H7 (cell line): ENCODE data around the gene PISD. TPM values are rescaled to one million over a fixed set of nuclear protein-coding genes. Genes with fewer than 3 reads are reported as not detected.
"Not testable (repeated sequence)": the region's sequence is repeated elsewhere in the genome, so short reads cannot be mapped to it uniquely, and the experiment has no call there.

Experiments
- DNase-seq: peaks from one replicate; pipeline ENCODE4 v3.0.0; 2012
- H3K27me3 ChIP-seq: 2 replicates; pipeline ENCODE4 v1.6.0; 2011; ENCODE audit warnings: mild to moderate bottlenecking, low read length; ENCODE audit not compliant: control insufficient read depth, insufficient read depth
- H3K36me3 ChIP-seq: replicated peaks from 2 replicates; pipeline ENCODE4 v1.5.1; 2011; ENCODE audit warnings: low read length; ENCODE audit not compliant: control insufficient read depth, insufficient read depth
- H3K4me3 ChIP-seq: 2 replicates; pipeline ENCODE4 v1.5.1; 2011; ENCODE audit warnings: low read depth, mild to moderate bottlenecking, control low read depth, low read length, moderate library complexity; ENCODE audit not compliant: insufficient read depth
- total RNA-seq: library from RNA; depleted of rRNA; stranded (reverse); fragments of >200 nt; shearing (Covaris generic); gene quantifications from 2 replicates; pipeline ENCODE4 v1.2.3, GENCODE V29; 2014

The PISD gene
- total RNA-seq, 1 experiment from 2014 or later: 70.2 TPM

DNA sequence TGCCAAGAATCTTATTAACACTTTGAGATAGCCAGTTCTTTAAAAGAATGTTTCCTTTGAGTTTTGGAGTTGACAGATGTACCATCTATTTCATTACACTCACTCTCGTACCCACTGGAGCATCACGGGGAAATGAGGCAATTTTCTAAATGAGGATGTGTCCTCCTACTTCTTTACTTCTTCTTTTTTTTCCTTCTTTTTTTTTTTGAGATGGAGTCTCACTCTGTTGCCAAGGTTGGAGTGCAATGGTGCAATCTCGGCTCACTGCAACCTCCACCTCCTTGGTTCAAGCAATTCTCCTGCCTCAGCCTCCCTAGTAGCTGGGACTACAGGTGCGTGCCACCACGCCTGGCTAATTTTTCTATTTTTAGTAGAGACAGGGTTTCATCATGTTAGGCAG, 12.2 kb upstream of the PISD start:
- H3K27me3 ChIP-seq: not testable (repeated sequence)

DNA sequence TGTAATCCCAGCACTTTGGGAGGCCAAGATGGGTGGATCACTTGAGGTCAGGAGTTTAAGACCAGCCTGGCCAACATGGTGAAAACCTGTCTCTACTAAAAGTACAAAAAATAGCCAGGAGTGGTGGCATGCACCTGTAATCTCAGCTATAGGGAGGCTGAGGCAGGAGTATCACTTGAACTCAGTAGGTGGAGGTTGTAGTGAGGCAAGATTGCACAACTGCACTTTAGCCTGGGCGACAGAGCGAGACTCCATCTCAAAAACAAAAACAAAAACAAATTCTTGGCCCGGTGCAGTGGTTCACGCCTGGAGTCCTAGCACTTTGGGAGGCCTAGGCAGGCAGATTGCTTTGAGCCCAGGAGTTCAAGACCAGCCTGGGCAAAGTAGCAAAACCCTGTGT, 6.8 kb upstream of the PISD start:
- not testable (repeated sequence) for H3K27me3 ChIP-seq, DNase-seq, H3K36me3 ChIP-seq, H3K4me3 ChIP-seq

More for the DNA sequence above, 12.2 kb upstream of the PISD start:
- H3K36me3 ChIP-seq, DNase-seq, H3K4me3 ChIP-seq: not testable (repeated sequence)

GRCh38 chr22:31662668-31663037, 638 bp upstream of the PISD start:
- Histone ChIP-seq H3K36me3 (no peaks in the 10 kb centered on the region), H3K27me3 (no peaks in the 10 kb centered on the region), H3K4me3 (peak overlapping the region; percentile 79)
- DNase-seq: no peak

GRCh38 chr22:31660860-31661341, 1.1 kb downstream of the PISD start:
- H3K36me3 ChIP-seq, H3K27me3 ChIP-seq, DNase-seq: not testable (repeated sequence)
- peak overlapping the region; percentile 79 for H3K4me3 ChIP-seq

GRCh38 chr22:31659246-31659645, 2.8 kb downstream of the PISD start:
- Histone ChIP-seq H3K27me3 (no peaks in the 10 kb centered on the region), H3K4me3 (no peak overlapping the region), H3K36me3 (no peaks in the 10 kb centered on the region)
- DNase-seq: no peak

- Histone ChIP-seq H3K27me3 (no peaks in the 10 kb centered on the region), H3K4me3 (no peak overlapping the region), H3K36me3 (no peaks in the 10 kb centered on the region)
- DNase-seq: no peak
These were observed 7.6 kb downstream of the PISD start for GRCh38 chr22:31654408-31654807.

DNA sequence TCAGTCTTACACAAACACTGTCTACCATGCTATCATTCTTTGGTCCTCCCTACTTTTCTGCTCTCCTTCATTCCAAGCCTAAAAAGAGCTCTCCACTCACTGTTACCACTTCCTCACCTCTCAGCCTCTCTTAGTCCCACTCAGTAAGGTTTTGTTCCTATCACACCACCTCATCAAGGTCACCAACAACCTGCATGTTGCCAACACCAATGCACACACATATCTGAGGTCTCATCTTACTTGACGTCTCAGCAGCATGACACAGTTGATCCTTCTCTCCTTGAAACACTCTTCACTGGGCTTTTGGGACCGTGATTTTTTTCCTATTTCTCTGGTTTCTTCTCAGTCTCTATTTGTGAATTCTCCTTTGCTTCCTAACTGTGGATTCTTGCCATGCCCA, 8.1 kb downstream of the PISD start:
- Histone ChIP-seq H3K4me3 (no peak overlapping the region), H3K27me3 (no peaks in the 10 kb centered on the region), H3K36me3 (peaks cover 2% of the 10 kb centered on the region)
- no peak for DNase-seq

- Histone ChIP-seq H3K27me3 (no peaks in the 10 kb centered on the region), H3K4me3 (no peak overlapping the region), H3K36me3 (peaks cover 2% of the 10 kb centered on the region)
- DNase-seq: no peak
These were observed 8.9 kb downstream of the PISD start for GRCh38 chr22:31652911-31653684.

GRCh38 chr22:31652088-31652487, 9.9 kb downstream of the PISD start:
- H3K36me3 ChIP-seq: peaks cover 2% of the 10 kb centered on the region
- no peak for DNase-seq
- H3K4me3 ChIP-seq: no peak overlapping the region
- no peaks in the 10 kb centered on the region for H3K27me3 ChIP-seq

- Histone ChIP-seq H3K27me3 (no peaks in the 10 kb centered on the region), H3K4me3 (no peak overlapping the region), H3K36me3 (peaks cover 5% of the 10 kb centered on the region)
- DNase-seq: no peak
These were observed 10.4 kb downstream of the PISD start for GRCh38 chr22:31651664-31652063.

GRCh38 chr22:31650391-31650790, 11.6 kb downstream of the PISD start:
- DNase-seq: no peak
- H3K27me3 ChIP-seq: no peaks in the 10 kb centered on the region
- H3K4me3 ChIP-seq: no peak overlapping the region
- H3K36me3 ChIP-seq: peaks cover 7% of the 10 kb centered on the region

DNA sequence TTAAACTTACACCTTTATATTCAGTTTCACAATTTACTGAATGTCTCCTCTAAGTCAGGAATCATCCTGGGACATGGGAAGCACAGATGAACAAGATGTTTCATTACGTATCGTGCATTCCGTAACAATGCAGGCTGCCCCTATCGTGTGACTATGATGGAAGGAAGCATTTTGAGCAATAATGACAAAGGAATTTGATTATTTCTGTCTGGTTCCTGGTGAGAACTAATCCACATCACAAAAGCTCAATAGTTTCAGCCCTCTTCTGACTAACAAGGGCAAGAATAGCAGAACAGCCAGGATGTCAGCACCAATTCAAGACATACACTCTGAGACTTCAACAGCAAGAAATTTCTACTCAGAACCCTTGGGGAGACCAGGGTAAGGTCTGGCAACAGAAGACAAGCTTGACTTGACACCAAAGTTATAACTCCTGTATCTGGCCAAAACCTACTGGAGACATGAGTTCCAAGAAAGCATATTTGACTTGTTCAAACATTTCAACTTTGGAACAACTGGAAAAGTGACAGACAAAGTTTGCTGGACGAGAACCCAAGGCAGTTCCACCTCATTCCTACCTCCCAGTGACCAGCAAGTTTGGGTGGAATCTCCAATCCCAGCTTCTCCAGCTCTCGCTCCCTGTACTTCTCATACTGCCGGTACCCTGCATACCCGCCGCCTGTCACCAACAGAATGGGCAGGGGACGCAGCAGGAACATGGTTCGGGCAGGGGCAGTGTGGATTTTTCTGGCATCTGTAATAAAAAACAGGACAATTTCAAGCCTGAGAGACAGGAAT, 14.3 kb downstream of the PISD start:
- H3K27me3 ChIP-seq: no peaks in the 10 kb centered on the region
- DNase-seq: peak; percentile 17
- H3K4me3 ChIP-seq: no peak overlapping the region
- peaks cover 7% of the 10 kb centered on the region for H3K36me3 ChIP-seq

GRCh38 chr22:31647066-31647465, 14.9 kb downstream of the PISD start:
- DNase-seq: no peak
- H3K36me3 ChIP-seq: peaks cover 7% of the 10 kb centered on the region
- H3K27me3 ChIP-seq: no peaks in the 10 kb centered on the region
- no peak overlapping the region for H3K4me3 ChIP-seq

DNA sequence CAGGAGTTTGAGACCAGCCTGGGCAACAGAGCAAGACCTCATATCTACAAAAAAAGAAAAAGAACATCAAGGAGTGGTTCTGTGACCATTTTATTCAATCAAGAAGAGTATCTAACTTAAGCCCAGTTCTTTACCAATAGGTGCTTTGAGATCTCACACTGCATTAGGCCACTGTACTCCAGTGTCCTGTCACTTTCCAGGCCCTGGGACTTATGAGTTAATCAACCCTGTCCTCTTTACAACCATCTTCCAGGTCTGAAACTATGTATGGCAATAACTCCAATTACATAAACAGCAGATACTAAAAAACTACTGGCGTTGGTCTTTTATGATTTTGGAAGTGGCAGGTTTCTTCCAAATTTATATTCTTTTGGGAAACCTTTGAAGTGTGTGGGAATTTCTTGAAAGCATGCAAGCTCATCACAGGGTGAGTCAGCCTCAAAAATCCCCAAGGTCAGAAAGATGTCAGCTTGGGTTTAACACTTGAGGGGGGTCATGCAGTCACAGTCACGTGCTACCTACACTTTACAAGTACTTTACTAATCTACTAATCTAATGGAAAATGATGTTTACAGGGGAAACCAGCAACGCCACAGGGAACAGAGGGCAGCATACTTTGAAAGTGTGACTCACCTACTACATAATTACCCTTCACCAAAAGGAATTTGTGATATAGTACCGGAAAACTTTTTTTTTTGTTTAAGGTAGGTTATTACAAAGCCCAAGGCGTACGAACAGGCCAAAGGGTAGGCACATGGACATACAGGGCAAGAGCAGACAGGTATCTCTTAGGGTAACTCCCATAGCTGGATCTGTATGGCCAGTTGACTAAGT, 15.6 kb downstream of the PISD start:
- Histone ChIP-seq H3K27me3 (no peaks in the 10 kb centered on the region), H3K4me3 (no peak overlapping the region), H3K36me3 (peaks cover 7% of the 10 kb centered on the region)
- DNase-seq: peak; percentile 20
